Limb (tissue), 2 donors: ENCODE data around the gene RAC2.
"Not testable (repeated sequence)": the region's sequence is repeated elsewhere in the genome, so short reads cannot be mapped to it uniquely, and the experiment has no call there.

ENCODE experiments used
- DNase-seq, 2 donors: peaks; one replicate each; pipeline ENCODE4 v3.0.0-alpha.2; 2016; ENCODE audit errors: extremely low spot score in 2 of 2

Gene RAC2

GRCh38 chr22:37234736-37235711 is 9.0 kb downstream of the RAC2 start:
- DNase-seq: no peak

- no peak for DNase-seq
Measured at GRCh38 chr22:37233751-37234631, 10.1 kb downstream of the RAC2 start.

DNA sequence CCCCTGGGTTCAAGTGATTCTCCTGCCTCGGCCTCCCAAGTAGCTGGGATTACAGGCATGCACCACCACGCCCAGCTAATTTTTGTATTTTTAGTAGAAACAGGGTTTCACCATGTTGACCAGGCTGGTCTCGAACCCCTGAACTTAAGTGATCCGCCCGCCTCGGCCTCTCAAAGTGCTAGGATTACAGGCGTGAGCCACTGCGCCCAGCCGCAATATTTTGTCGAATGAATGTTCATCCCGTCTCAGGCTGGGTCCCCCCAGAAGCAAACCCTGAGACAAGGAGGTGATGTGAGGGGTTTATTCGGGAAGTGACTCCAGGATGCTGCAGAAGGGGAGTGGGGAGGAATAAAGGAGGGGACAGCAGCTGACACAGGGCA is 10.7 kb downstream of the RAC2 start:
- DNase-seq: not testable (repeated sequence)

DNA sequence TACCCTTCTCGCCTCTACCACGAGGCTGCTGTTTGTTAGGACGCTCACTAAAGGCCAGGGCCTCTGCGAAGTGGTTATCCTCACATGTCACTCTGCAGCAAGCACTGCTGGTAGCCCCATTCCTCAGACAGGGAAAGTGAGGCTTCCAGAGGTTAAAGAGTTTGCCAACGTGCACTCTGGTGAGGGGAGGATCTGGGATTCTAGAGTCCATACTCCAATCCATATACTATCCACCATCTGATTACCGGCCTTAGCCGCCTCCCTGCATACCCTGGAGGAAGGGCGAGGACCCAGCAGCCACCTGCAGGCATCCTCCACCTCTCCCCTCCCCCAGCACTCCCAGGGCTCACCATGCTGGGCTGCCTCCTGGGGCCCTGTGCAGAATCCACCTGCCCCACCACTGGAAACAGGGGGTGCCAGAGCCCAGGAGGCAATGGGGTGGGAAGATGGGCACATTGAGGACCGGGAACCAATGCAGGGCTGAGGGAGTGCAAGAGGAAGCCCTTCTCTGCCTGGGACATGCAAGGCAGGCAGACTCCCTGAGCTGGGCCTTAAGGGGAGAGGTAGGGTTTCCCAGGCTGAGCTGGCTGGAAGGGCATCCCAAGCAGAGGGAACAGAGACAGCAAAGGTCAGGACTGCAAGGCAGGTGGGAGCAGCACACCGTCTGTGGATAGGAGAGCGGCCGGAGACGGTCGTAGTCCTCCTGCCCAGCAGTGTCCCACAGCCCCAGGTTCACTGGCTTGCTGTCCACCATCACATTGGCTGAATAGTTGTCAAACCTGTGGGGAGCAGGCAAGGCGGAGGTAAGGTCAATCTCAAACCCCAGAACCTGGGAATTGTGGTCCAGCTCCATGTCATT is 11.7 kb downstream of the RAC2 start:
- DNase-seq: no peak

DNA sequence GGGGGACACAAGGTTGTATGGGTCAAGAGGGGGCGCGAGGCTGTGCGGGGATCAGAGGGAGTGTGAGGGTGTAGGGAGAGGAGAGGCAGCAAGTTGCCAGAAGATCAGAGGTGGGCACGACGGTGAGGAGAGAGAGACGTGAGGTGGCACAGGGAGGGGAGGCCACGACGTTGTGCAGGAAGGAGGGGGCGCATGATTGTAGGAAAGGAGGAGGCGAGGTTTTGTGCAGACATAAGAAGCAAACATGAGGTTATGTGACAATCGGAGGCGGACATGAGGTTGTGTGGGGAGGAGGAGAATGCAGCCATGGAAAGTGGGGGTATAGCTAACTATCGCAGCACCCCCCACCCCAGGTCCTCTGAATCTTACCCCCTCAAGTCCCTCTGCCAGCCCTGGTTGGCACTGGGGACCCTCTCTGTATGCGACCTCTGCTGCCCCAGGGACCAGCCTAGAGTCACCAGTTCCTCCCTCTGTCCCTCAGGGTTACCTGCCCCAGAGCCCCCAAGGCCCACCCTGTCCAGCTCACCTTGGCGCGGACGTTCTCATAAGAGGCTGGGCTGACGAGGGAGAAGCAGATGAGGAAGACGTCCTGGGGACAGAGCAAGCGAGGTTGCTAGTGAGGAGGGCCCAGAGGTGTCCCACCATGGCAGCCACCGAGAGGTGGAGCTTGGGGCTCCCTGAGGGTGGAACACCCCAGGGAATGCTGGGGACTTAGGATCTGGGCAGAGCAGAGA is 12.5 kb downstream of the RAC2 start:
- no peak for DNase-seq

- no peak for DNase-seq
Measured at GRCh38 chr22:37230673-37231405, 13.2 kb downstream of the RAC2 start.

DNA sequence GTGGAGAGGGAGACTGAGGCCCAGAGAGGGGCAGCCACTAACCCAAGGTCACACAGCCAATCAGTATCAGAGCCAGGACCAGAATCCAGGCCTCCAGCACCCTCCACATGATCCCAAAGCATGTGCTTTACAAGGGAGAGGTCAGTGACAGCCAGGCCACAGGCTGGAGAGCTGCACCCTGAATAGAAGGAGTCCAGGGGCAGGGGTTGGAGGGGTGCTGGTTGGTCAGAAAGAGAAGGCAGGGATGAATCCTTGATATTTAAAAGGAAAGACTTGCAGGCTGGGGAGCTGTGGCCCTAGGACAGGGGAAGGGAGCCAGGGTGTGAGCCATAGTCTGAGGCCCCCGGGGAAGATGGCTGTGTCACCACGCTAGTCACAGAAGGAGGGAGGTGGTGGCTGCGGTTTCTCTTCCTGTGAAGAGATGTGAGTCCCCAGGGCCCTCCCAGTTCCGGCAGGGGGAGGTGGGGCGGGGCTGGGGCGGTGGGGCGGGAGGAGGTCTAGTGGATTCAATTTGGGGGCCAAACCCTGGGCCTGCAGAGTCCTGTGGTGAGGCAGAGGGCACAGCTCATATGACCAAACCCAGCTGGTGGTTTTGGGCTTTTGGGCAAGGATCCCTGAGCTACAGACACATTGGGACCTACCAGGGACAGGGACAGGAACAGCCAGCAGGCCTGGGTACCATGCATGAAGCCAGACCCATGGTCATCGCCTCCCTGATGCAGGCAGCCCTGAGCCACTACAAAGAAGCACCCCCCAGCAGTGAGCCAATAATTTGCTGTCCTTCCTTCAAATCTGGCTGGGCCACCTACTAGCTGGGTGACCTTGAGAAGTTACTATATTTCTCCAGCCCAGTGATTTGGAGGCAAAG is 14.0 kb downstream of the RAC2 start:
- DNase-seq: no peak

DNA sequence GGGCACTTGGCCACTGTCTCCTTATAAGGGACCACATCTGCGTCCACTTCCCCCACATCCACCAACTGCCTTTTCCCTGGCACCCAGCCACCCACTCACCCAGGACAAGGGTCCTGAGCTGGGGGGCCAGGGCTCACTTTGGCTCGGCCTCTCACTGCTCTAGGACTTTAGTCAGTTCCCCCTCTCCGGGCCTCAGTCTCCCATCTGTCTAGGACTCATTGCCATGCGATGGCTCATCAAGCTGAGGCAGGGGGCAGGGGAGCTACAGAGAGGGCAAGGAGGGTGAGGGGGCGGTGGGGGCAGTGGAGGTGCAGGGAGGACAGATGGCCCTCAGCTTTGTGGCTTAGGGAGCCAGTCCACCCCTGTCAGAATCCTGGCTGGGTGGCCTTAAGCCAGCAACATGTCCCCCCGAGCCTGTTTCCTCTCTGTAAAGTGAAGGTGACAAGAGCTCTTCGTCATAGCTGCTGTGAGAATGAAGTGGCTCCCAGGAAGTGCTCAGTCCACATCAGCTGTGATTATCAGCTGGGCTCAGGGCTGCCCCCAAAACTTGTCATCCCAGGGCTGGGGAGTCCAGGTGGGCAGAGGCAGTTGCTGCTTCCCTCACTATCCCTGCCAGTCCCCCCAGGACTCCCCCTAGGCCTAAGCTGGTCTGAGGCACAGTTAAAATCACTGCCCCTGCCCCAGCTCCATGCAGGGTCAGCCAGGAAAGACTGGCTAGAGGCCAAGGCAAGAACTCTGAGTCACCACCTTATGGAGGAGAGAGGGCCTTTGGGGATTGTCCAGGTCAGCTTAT is 14.9 kb downstream of the RAC2 start:
- no peak for DNase-seq

- DNase-seq: no peak
Measured at GRCh38 chr22:37228106-37229011, 15.7 kb downstream of the RAC2 start.

DNA sequence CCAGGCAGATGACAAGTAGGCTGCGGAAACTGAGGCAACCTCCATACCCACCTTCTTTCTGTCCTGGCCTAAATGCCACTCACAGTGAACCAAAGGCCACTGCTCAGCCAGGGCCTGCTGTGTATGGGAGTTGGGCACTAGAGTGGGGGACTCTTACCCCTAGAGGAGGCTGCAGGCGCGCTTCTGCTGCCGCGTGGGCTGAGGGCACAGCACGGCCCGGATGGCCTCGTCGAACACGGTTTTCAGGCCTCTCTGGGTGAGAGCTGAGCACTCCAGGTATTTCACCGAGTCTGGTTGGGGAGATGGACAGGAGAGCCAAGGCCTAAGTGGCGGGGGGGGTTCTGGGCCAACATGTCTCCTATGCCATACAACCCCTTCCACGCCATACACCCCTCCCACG is 17.6 kb downstream of the RAC2 start:
- DNase-seq: no peak

DNA sequence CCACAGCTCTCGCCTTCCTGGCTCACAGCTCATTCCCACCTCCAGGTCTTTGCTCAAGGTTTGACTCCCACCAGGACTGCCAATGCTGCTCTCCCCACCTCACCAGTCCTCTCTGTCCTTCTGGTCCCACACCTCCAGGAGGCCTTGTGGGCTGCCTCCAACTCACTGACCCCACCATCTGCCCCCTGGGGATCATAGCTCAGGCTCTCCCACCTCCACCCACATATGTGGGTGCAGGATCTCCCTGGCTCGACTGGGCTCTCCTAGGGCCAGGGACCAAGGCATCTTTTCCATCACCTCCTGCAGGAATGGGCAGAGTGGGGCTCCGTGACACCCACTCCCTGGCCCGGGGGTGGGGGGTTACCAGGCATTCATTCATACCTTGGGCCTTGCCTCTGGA is 18.0 kb downstream of the RAC2 start:
- no peak for DNase-seq

DNA sequence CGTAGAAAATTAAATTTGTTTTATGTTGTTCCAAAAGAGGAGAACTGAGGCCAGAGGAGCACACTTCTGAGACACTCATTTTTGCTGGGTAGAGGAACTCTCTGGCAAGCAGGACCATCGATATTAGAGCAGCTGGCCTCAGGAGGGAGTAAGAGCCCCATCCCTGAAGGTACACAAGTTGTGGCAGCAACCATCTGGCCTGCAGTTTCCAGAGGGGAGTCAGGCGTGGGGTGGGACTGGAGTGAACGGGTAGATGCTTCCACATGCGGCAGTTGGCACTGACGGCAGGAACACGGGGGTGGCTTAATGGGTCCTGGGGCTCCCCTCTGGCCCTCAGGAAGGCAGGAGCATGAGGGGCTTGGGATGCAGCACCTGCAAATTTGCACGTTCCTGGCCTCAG is 18.6 kb downstream of the RAC2 start:
- no peak for DNase-seq

GRCh38 chr22:37224757-37225420 is 19.2 kb downstream of the RAC2 start:
- no peak for DNase-seq

- DNase-seq: no peak
Measured at GRCh38 chr22:37223965-37224551, 20.0 kb downstream of the RAC2 start.

DNA sequence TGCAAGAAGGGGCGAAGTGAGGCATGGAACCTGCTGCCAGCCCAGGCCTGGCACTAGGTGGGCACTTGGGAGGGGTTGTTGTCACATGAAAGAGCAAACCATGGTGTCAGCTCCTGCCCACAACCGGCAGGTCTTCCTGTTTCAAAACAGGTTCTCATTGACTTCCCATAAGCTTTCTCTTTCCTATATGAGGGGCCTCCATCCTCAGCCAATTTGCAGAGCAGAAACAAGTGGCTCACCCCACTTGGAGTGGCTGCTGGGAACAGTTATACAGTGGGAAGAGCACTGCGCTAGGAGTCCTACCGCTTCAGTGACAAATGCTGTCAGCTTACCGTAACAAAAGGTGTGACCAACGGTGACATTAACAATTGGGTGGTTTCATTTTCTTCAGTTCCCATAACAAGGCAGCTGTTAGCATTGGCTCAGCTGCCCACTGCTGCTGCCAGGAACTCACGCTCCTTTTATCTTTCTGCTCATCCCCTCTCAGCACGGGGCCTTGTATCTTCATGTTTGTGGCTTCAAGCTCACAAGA is 21.6 kb downstream of the RAC2 start:
- no peak for DNase-seq
